ENCODE results near the gene KIF1B. TPM values are rescaled to one million over a fixed set of nuclear protein-coding genes. Genes with fewer than 3 reads are reported as not detected.

KIF1B gene
- total RNA-seq, 4 donors from 2014 or later, result 46.7 to 61.8 (median 51.4) TPM

GRCh38 chr1:10253149-10253548, 42.8 kb downstream of the KIF1B start:
- TF ChIP-seq CTCF (IDR thresholded peaks at IDR 0.05; ENCODE audit: low read depth), result no peak

DNA sequence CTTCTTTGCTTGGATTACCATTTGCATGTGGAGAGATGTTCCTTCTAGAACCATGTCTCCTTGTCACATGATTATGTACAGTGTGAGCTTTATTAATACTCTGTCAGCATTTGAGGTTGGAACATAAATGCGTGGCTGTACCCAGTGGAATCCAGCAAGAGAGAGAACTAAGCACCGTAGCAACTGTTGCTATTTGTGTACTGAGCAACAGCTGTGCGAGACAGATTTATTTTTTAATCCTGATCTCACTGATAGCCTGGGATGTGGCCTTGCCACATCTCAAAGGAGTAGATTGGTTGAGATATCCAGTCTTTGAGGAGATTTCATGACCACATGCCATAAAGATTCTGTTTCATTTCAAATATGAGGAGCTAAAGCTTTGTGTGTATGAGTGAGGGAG, 43.4 kb downstream of the KIF1B start:
- no peak for TF ChIP-seq CTCF (IDR thresholded peaks at IDR 0.05; ENCODE audit: low read depth)

DNA sequence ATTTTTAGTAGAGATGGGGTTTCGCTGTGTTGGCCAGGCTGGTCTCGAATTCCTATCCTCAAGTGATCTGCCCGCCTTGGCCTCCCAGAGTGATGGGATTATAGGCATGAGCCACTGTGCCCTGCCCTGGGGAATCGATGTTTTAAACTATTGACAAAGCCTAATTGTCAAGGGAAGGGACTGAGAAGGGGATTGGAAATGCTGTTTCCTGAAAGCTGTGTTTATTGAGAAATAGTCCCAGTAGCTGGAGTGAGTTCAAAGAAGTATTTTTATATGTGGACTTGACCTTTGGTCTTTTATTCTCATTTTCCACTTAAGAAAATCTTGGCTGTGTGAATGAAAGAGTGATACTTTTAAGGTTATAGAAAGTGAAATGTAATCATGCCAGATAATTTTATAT, 47.5 kb downstream of the KIF1B start:
- no peak for TF ChIP-seq CTCF (IDR thresholded peaks at IDR 0.05; ENCODE audit: low read depth)

DNA sequence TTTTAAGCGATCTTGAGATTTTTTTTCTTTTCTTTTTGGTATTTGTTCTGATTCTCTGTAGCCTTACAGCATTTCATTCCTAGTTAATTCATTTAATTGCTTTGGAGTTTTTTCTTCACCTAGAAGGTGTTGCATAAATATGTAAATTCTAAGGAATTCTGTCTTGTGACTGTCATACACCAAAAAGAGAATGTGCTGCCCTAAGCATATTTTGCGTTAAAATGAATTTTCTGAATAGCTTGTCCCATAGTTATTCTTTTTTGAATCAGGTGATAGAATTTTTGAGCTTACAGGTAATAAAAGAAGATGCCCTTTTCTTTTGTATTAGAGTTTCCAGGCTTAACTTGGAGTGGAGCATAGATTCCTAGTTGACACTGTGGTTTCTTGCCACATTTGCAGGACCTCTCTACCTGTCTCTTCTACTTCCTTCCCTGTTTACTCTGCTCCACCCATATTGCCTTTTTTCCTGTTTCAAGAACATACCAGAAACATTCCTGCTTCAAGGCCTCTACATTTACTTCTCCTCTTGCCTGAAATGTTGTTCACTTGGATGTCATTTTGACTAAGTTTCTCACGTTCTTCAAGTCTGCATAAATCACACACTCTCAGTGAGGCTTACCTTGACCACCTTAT, 53.2 kb downstream of the KIF1B start:
- TF ChIP-seq CTCF (IDR thresholded peaks at IDR 0.05; ENCODE audit: low read depth), result no peak

- TF ChIP-seq CTCF (IDR thresholded peaks at IDR 0.05; ENCODE audit: low read depth), result no peak
Measured at GRCh38 chr1:10265027-10265426, 54.7 kb downstream of the KIF1B start.

DNA sequence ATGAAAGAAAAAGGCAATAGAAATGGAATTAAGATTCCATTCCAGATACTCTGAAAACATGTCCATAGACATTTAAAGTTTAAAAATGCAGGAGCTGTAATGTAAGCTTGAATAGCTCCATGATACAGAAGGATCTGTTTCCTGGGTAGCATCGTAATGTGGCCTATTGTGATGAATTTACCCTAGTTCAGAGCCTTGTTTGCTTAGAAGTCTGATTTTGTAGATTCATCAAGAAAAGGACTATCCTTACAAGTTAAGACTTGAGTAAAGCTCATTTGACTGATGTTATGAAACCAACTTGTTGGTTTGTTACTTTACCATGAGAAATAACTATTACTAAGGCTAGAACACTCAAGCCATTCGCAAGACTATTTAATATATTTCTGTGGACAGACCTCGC, 55.5 kb downstream of the KIF1B start:
- no peak for TF ChIP-seq CTCF (IDR thresholded peaks at IDR 0.05; ENCODE audit: low read depth)

GRCh38 chr1:10267319-10267718, 56.9 kb downstream of the KIF1B start:
- TF ChIP-seq CTCF (IDR thresholded peaks at IDR 0.05; ENCODE audit: low read depth), result no peak

Data from subcutaneous adipose tissue (tissue), 4 donors.